CD4-positive, alpha-beta T cell treated with Interleukin-17A for 1 hour (primary cell): Measurements from ENCODE around the gene PRR12.

Experiments
- DNase-seq: peaks from one replicate; pipeline ENCODE4 v3.0.0-alpha.2; 2020

The PRR12 gene, protein sequence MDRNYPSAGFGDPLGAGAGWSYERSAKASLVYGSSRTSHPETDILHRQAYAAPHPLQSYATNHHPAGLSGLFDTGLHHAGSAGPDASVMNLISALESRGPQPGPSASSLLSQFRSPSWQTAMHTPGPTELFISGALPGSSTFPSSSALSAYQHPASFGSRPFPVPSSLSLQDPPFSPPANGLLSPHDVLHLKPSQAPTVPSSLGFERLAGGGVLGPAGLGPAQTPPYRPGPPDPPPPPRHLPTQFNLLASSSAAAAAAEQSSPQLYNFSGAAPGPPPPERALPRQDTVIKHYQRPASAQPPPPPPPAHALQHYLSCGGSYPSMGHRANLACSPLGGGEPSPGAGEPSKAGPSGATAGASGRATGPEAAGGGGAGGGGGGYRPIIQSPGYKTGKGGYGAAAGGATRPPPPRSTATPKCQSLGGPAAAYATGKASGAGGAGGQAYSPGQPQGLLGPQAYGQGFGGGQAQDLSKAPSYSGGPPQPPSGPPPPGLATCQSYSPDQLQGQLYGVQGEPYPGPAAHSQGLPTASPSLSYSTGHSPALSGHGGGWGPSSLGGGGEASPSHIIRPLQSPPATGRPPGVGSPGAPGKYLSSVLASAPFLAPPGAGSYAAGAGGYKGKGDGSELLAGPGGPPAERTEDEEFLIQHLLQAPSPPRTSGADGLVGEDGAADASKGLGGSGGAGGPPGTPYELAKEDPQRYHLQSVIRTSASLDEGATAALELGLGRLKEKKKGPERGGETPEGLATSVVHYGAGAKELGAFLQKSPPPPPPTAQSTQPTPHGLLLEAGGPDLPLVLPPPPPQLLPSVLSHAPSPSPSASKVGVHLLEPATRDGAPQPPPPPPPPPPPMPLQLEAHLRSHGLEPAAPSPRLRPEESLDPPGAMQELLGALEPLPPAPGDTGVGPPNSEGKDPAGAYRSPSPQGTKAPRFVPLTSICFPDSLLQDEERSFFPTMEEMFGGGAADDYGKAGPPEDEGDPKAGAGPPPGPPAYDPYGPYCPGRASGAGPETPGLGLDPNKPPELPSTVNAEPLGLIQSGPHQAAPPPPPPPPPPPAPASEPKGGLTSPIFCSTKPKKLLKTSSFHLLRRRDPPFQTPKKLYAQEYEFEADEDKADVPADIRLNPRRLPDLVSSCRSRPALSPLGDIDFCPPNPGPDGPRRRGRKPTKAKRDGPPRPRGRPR (N-terminal part only)

GRCh38 chr19:49590971-49591730, at the start of gene PRR12:
PRR12 (plus strand) TSS chr19:49591182; CDS start chr19:49591655, 473 bp downstream.
- peak; percentile 85 for DNase-seq

GRCh38 chr19:49541914-49542313, 49.1 kb upstream of the PRR12 start:
- no peak for DNase-seq

GRCh38 chr19:49542446-49542845, 48.5 kb upstream of the PRR12 start:
- no peak for DNase-seq

DNA sequence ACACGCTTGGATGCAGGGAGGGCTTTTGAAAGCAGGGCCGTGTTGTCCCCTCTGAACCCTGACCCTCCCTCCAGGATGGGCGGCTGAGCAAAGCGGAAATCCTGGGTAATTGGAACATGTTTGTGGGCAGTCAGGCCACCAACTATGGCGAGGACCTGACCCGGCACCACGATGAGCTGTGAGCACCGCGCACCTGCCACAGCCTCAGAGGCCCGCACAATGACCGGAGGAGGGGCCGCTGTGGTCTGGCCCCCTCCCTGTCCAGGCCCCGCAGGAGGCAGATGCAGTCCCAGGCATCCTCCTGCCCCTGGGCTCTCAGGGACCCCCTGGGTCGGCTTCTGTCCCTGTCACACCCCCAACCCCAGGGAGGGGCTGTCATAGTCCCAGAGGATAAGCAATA, 48.0 kb upstream of the PRR12 start:
- DNase-seq: no peak

DNA sequence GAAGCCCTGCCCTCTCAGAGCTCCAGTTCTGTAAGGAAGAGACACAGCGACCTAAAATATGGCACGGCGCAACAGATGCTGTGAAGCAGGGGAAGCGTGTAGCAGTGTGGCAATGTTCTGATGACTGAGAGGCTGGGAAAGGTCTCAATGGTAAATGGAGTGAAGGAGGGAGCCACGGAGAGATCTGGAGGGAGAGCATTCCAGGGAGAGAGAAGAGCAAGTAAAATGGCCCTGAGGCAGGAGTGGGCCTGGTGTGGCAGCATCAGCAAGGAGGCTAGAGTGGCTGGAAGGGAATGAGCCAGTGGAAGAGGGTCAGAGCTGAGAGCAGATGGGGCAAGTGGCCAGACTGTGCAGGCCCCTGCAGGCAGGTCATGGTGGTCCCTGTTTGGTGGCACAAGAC, 46.8 kb upstream of the PRR12 start:
- DNase-seq: no peak

DNA sequence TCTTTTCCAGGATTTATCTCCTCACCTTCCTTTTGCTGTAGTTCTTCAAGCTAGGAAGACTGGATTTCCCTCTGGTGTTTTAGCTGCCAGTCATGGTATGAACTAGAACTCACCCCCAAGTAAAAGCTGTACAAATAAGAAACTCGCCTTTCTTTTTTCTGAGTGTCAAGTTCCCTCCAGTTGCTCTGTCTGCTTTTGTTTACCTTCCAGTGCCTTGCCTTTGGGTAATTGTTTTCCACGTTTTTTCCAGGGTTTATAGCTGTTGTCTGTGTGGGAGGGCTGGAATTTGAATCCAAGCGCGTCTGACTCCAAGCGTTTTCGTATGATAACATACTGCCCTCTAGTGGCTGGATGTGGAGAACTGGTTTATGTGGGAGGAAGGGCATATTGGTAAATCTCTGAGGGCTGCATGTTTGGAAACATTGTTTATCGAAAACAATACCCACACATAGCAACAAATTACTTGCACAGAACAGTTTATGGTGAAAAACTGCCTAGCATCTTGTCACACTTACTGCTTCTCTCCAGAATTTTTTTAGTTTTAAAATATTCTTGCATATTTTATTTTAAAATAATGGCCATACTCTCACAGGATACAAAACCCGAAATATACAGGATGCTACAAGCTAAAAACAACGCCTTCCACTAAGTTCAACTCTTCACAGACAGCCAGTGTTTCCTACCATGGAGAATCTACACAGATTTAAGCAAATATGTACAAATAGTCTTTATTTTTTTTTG, 44.0 kb upstream of the PRR12 start:
- peak; percentile 86 for DNase-seq

GRCh38 chr19:49549045-49549444, 41.9 kb upstream of the PRR12 start:
- DNase-seq: no peak

- DNase-seq: no peak
Observed at GRCh38 chr19:49551531-49551930, 39.5 kb upstream of the PRR12 start.

DNA sequence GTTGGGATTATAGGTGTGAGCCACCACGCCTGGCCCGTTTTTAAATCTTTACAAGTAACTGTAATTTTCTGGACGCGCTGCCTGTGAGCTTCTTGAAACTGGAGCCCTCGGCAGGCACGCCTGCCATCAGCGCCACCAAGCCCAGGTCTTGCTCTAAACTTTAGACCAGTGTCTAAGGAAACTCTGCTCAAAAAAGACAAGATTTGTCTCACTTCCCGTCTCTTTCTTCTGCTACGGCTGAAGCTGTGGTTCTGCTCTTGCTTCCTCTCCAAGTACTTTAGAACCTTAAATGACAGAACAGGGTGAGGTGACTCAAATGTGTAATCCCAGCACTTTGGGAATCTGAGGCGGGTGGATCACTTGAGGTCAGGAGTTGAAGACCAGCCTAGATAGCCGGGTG, 38.2 kb upstream of the PRR12 start:
- peak; percentile 60 for DNase-seq

- DNase-seq: peak; percentile 45
Observed at GRCh38 chr19:49553451-49554271, 37.3 kb upstream of the PRR12 start.

- DNase-seq: peak; percentile 70
Observed at GRCh38 chr19:49554701-49555181, 36.2 kb upstream of the PRR12 start.

DNA sequence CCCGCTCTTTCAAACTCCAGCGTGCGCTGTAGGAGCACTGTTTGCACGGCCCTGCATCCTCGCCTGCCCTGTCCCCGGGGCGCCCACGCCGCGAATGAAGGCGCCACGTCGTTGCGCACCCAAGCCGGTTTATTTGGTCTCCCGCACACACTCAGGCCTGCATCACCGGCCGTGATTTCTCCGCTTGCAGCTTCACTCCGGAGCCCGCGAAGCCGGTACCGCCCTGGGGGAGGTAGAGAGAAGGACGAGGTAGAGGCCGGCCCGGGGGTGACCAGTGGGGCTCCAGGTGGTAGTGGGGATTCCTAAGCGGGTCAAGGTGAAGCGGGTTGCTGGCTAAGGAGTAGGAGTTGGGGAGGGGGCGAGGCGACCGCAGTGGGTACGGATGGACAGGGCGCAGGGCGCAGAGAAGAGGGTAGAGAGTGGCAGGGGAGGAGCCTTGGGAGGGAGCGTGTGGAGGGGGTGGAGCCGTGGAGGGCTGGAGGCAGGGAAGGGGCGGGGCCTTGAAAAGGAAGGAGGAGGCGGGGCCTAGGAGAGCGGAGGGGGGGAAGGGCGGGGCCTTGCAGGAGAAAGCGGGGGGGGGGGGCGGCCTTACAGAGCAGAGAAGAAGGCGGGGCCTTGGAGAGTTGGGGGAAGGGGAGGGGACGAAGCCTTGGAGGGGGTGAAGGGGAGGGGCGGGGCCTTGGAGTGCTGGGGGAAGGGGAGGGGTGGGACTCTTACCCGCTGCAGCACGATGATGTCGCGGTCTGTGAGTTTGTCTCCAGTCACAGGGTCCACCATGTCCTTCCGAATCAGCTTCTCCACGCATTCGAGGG, 35.2 kb upstream of the PRR12 start:
- DNase-seq: peak; percentile 87

- DNase-seq: peak; percentile 49
Observed at GRCh38 chr19:49556412-49557398, 34.3 kb upstream of the PRR12 start.

DNA sequence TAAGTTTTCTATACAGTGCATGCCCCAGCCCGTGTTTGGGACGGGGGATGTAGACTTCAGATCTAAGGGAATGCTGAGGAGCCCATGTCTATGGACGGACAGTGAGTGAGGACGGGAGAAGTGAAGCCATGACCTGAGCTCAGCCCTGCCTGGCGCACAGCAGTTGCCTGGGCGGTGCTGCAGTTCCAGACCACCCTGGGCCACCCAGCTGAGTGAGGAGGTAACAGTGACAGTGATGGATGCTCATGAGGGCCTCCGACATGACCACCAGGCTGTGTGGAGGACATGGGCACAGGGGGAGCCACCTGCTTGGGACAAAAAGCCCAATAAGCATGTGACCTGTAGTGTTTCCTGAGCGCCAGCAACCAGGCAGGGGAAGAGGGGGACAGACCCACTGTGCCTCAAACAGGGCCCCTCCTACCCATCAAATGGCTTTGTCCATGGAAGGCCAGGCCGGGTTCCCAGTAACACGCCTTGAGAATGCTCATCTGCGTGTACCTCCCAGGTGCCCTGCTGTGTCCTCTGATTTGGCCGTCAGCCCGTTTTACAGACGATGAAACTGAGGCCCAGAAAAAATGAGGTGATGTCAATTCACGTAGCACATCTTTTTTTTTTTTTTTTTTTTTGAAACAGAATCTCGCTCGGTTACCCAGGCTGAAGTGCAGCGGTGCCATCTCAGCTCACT, 33.2 kb upstream of the PRR12 start:
- DNase-seq: no peak

DNA sequence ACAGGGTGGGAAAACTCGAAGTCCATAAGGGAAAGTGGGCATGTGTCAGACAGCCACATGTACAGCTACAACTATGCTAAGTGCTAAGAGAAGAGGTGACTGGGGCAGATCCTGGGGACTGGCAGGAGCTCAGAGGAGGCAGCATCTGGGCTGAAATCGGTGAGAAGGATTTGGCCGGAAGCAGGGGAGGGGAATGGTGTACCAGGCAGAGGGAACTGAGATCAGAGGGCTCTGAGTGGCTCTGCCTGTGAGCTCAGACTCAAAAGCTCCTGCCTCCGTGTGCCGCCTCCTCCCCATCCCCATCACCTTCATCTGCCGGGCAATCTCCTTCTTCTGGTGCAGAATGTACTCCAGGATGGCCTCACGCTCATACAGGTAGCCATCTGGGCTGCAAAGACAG, 32.4 kb upstream of the PRR12 start:
- peak; percentile 38 for DNase-seq

- no peak for DNase-seq
Observed at GRCh38 chr19:49559443-49559842, 31.5 kb upstream of the PRR12 start.

- DNase-seq: no peak
Observed at GRCh38 chr19:49559928-49560327, 31.1 kb upstream of the PRR12 start.

DNA sequence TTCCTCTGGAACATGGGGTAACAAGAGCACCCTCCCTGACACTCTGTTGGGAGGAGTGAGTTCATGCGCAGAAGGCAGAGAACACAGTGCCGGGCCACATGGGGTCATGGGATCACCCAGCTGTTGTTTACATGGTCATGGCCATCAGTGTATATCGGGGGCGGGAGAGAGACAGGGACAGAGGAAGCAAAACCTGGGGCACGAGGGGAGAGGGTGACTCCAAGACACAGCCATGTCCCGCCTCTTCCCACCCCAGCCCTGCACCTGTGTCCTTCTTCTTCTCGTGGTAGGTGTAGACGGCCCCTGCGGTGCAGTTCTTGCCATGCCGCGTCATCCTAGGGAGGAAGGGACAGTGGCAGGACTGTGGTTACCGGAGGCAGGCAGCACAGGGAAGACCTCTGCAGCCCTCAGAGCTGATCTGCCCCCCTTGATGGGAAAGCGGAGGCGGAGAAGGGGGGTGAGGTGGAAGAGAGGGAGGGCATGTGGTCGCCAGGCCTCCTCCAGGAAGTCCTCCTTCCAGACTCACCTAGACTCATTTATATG, 30.6 kb upstream of the PRR12 start:
- DNase-seq: peak; percentile 57
